Measurements from ENCODE around the gene ADTRP. TPM values are rescaled to one million over a fixed set of nuclear protein-coding genes. Genes with fewer than 3 reads are reported as not detected.

ADTRP gene
- total RNA-seq, 1 donor from 2014 or later, result 42.5 TPM

- no peak for TF ChIP-seq CTCF (IDR thresholded peaks at IDR 0.05)
- Histone ChIP-seq H3K4me3 (no peak overlapping the region), H3K4me1 (peaks cover 47% of the 10 kb centered on the region), H3K27ac (no peak overlapping the region), H3K36me3 (no peaks in the 10 kb centered on the region), H3K27me3 (ENCODE audit: low read depth) (no peaks in the 10 kb centered on the region), H3K9me3 (no peaks in the 10 kb centered on the region)
- intact Hi-C loops (cut with DNase I), result no loop called here
- no peak for ATAC-seq
- DNase-seq, result no peak
These were observed 12.6 kb downstream of the ADTRP start for GRCh38 chr6:11766043-11766442.

GRCh38 chr6:11764250-11764604 lies 14.4 kb downstream of the ADTRP start:
- no peaks in the 10 kb centered on the region for H3K36me3 ChIP-seq
- no peaks in the 10 kb centered on the region for H3K27me3 ChIP-seq (ENCODE audit: low read depth)
- no peaks in the 10 kb centered on the region for H3K9me3 ChIP-seq
- ATAC-seq, result no peak
- H3K4me3 ChIP-seq, result no peak overlapping the region
- H3K4me1 ChIP-seq, result peaks cover 31% of the 10 kb centered on the region
- TF ChIP-seq CTCF (IDR thresholded peaks at IDR 0.05), result no peak
- H3K27ac ChIP-seq, result no peak overlapping the region
- DNase-seq, result no peak
- intact Hi-C loops (cut with DNase I), result no loop called here

- ATAC-seq (no peak), DNase-seq (no peak)
- peaks cover 31% of the 10 kb centered on the region for H3K4me1 ChIP-seq
- no peaks in the 10 kb centered on the region for H3K36me3 ChIP-seq
- no peak for TF ChIP-seq CTCF (IDR thresholded peaks at IDR 0.05)
- intact Hi-C loops (cut with DNase I), result no loop called here
- H3K9me3 ChIP-seq, result no peaks in the 10 kb centered on the region
- no peak overlapping the region for H3K4me3 ChIP-seq
- H3K27me3 ChIP-seq (ENCODE audit: low read depth), result no peaks in the 10 kb centered on the region
- no peak overlapping the region for H3K27ac ChIP-seq
These were observed 14.9 kb downstream of the ADTRP start for GRCh38 chr6:11763460-11764249.

- Histone ChIP-seq H3K27ac (no peak overlapping the region), H3K9me3 (no peaks in the 10 kb centered on the region), H3K27me3 (ENCODE audit: low read depth) (no peaks in the 10 kb centered on the region), H3K36me3 (no peaks in the 10 kb centered on the region), H3K4me1 (peaks cover 31% of the 10 kb centered on the region), H3K4me3 (no peak overlapping the region)
- TF ChIP-seq CTCF (IDR thresholded peaks at IDR 0.05), result no peak
- intact Hi-C loops (cut with DNase I), result no loop called here
- DNase-seq, result no peak
- peak in 1 of 2 donors; percentile 49 for ATAC-seq
These were observed 15.7 kb downstream of the ADTRP start for GRCh38 chr6:11762794-11763459.

GRCh38 chr6:11761744-11762620 lies 16.6 kb downstream of the ADTRP start:
- DNase-seq, result no peak
- Histone ChIP-seq H3K9me3 (peaks cover 4% of the 10 kb centered on the region), H3K4me3 (no peak overlapping the region), H3K27me3 (ENCODE audit: low read depth) (no peaks in the 10 kb centered on the region), H3K36me3 (no peaks in the 10 kb centered on the region), H3K4me1 (peaks cover 29% of the 10 kb centered on the region), H3K27ac (no peak overlapping the region)
- intact Hi-C loops (cut with DNase I), result no loop called here
- TF ChIP-seq CTCF (IDR thresholded peaks at IDR 0.05), result no peak
- peak in 1 of 2 donors; percentile 29 for ATAC-seq
